Measurements from ENCODE around the gene TBRG4.
"Not testable (repeated sequence)": the region's sequence is repeated elsewhere in the genome, so short reads cannot be mapped to it uniquely, and the experiment has no call there.

Gene TBRG4

DNA sequence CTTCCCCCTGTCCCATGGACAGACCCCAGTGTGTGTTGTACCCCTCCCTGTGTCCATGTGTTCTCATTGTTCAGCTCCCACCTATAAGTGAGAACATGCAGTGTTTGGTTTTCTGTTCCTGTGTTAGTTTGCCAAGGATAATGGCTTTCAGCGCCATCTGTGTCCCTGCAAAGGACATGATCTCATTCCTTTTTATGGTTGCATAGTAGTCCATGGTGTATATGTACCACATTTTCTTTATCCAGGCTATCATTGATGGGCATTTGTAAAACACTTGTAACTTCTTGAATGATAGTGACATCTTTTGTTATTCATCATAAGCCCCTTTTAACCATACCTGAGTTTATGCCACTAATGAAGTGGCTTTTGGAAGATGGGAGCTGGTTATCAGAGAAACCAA, 2.8 kb upstream of the TBRG4 start:
- DNase-seq: not testable (repeated sequence)

DNA sequence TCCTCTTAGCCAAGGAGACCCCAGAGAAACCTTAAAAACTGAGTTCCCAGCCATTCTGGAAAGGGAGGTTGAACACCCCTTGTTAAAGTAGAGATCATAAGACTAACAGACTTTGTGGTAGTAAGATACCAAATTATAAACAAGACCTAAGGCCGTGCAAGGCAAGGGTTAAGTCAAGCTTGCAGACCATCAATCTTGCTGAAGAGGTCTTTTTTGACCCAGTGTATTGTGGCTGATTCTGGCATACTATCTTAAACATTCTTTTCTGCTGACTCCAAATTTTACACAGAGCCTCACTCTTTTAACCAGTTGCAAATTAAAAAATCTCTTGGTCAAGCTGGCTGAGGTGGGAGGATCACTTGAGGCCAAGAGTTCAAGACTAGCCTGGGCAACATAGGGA, 1.2 kb upstream of the TBRG4 start:
- DNase-seq: no peak

DNA sequence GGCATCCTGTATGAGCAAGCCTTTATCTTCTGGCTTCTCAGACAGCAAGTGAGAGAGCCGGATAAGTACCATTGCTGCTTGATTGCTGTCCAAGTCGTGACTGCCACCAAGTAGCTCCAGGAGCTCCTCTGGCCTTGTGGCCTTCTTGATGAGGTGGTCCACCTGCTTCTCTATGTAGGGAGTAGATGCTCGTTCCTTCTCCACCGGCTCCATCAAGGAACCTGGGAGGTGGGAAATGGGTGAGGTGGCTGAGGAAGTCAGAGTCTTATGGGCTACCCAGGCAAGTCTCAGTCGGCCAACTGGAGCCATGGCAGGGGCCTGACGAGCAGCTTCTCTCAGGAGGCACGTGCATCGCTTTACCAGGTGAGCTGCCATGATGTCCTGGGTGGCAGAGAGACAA, 2.6 kb downstream of the TBRG4 start:
- no peak for DNase-seq

DNA sequence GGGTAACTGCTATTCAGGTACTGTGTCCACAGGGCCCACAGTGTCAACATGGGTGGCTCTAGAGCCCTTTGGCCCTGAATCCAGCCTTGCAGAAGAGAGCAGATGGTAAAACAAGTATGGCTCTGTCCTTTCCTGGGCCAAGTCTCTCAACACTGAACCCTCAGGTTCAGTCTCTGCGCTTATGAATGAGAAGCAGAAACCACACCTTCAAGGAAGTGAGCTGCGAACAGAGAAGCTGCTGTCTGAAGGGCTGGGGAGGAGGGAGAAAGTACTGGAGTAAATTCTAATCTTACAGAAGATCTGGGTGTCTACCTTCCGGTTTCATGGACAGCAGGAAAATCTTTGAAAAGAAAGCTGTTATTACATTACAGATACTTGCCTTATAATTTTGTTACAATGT, 4.1 kb downstream of the TBRG4 start:
- DNase-seq: no peak

DNA sequence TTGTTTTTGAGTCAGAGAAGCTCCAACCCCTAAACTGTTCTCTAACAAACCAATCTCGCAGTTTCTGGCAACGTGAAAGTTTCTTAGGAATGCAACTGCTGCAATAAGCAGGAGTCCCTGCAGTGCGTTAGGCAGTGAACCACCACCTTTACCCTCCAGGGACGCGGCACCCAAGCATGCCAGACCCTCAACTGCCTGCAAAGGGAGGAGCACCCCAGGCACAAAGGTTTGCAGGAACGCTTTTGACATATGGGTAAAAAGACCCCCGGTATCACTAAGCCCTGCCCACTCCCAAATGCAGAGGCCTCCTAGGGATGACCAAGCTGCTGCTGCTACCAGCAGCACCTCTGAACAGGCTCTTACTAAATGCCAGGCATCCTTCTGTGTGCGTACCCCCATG, 4.7 kb downstream of the TBRG4 start:
- no peak for DNase-seq

DNA sequence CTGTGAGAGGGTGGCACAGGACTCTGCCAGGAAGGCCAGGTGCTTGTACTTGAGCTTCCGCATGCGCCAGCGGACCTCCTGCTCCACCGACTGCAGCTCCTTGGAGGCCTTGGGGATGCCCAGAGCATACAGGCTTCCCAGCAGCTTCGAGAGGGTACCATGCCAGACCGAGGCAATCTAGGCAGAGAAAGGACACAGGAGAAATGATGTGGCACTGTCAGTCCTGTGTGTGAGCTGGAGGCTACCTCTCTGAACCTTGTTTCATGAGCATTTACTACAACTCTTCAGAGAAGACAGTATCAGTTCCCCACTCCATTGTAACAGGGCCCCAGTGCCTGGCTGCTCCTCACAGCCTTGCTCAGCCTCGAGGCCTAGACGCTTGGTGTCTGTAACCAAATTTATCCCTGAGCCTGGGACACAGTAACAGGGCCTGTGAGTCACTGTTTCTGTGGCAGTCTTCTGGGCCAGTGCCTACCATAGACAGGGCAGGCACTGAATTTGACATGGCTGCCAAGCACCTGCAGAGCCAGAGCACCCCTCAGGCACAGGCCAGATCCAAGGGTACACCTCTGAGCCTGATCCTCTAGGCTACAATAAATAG, 5.8 kb downstream of the TBRG4 start:
- DNase-seq: no peak

DNA sequence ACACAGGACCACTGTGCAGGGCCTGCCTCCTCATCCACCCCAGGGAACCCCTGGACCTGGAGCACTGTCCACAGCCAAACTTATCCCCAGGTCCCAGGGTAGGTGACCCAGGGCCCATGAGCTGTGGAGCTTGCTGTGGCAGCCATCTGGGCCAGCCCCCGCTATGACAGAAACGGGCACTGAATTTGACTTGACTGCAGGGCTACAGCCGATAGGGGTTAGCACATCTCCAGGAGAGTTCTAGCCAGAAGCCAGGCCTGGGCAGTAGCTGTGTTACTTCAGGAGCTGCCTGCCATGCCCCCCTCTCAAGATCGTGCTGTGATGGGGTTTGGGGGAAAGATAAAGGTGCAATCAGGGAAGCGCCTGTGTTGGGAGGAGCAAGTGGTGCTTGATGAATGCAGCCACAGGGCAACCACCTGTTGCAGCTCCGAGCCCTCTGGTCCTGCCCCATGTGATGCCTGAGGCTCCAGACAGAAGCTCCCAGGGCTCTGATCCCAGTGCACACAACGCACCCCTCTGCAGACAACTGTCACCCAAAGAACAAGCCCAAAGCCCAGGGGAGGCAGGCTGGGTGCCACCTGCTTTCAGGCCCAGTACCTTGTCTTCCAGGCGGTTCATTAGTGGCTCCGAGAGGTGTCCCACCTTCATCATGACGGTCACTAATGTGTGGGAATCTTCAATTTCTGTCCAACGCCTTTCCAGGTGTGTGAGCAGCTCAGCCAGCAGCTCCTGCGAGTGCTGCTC, 6.5 kb downstream of the TBRG4 start:
- no peak for DNase-seq

DNA sequence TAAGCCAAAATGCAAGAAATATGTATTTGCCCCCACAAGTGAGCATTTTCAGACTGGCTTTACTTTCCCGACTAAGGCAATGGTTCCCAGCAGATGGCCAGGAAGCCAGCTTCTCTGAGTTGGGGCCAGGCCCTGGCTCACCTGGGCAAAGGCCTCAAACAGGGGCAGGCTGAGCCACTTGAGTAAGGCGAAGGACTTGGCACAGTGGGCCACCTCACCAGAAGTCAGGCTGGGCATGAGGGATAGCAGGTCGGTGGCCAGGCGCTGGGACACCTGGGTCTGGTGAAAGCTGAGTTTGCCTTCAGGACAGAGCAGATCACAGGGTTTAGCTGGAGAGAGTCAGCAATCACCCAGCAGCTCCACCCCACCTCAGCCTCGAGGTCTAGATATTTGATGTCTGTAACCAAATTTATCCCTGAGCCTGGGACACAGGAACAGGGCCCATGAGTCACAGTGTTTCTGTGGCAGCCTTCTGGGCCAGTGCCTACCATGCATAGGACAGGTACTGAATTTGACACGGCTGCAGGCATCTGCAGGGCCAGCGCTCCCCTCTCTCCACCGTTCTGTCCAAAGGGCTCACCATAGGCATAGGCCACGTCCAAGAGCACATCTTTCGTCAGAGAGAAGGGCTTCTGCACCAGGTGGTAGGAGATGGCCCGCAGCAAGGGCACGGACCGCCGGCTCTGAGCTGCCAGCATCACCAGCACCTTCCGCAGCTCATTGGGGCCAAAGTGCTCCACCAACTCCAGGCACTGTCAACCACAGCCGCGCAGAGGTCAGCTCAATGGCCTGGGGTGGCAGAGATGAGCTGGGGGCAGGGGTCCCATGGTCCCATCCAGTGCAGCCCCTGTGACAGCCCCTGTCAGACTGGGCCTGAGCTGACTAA, 7.3 kb downstream of the TBRG4 start:
- no peak for DNase-seq

DNA sequence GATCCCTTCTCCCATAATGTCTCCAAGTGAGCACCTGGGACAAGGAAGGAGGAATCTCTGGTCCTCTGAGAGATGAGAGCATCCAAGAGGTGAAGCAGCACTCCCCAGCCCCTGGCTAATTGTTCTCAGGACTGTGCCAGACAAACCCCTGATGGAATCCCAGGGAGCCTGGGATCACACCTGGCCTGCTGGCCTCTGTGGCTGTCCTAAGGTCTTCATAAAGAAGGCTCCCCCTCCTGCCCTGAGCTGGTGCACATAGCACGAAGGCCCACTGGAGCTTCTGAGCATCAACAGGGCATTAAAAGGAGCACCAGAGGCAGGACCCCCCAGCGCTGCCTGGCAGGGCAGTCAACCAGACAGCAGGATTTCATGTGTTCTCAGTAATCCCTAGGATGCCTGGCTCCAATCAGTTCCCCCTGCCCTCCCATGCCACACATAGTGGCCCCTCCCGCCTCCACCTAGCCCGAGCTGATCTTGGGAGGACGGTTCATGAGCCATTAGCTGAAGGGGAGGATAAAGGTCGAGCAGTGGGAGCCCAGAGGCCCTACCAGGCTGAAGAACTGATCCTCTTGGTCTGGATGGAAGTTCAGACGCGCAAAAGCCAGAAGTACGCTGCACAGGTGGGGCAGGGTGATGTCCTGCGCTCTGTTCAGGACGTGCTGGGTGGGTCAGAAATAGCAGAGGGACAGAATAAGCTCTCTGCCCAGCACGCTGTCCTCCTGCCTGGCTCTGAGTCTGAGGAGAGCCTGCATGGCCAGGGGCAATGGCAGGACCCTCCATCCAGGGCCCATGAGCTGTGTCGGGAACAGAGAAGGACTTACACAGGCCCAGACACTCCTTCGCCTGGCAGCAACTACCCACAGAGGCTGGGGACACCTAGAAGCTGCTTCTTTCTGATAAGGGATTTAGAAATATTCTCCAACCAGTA, 8.4 kb downstream of the TBRG4 start:
- no peak for DNase-seq

DNA sequence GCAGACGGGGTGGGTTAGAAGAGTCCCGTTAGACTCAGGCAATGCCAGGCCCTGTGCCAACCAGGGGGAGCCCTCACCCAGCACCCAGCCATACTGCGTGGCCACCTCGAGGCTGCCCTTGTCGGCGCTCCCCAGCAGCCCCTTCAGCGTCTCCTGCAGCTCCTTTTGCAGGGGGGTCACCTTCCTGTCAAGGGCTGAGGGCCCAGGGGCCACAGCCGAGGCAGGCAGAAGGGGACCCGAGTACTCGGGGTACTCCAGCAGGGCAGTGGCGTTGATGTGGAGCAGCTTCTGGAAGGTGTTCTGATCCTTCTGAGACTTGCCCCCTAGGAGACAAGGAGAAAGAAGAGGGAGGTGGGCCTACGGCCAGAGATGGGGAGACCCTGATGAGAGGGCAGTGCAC, 9.7 kb downstream of the TBRG4 start:
- DNase-seq: no peak

DNA sequence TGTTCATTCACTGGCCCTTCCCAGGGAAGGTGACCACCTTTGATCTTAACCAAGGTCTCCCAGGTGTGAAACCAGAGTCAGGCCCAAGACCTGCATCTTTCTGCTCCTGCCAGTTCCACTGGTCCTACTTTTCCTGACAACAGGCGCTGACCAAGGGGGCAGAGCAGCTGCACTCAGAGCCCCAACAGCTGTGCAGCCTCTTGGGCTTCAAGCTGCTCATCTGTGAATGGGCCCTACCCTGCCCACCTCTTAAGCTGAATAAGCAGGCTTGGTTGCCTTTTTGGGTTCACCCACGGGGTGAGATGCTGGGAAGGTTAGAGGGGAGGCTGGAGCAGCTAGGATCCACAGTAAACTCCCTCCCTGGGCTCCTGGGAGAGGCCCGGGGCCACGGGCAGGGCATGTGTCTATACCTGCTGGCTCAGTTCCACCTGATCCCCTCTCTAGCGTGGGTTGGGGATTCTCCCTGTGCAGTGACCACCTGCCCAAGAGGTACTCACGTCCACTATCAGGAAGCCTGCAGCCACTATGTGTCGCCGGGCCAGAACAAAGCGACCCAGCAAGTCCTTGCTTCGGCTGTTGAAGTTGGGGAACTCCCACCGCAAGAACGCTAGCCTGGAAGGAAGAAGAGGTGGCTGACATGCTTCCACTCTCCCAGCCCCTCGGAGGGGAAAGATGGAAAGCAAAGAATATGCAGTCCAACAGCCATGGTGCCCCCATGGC, 10.6 kb downstream of the TBRG4 start:
- no peak for DNase-seq

DNA sequence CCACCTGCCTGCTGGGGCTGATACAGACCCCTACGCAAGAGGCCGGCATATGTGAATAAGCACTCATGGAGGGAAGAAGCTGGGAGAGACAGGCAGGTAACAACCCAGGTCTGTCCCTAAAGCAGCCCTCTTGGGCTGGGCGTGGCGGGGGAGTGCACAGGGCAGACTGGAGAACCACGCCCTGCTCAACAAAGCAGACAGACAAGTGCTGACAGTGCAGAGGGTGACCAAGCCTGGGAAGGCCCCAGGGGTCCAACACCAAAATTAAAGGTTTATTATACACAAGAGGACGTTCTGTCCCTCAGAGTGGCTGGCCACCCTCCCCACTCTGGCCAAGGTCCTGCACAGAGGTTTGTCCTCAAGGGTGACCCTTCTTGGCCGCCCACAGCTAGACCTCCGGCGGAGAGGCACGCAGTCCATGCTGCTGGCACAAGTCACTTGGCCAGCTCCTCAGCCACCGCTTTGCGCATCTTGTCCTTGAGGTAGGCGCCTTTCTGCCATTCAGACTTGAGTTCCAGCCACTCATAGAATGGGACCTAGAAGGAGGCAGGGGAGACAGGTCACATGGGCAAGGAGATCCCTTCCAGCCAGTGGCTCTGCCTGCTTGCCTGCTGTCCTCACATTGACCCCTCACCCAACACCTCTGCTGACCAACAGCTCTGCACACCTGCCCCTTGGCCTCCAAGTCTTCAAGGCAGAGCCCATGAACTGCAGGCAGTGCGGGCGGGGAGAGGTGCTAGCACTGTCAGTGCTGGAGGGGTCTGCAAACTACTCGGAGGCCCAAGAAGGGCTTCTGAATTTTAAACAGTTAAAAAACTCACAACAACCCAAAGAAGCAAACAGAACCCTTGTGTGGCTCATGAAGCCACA, 11.4 kb downstream of the TBRG4 start:
- no peak for DNase-seq

DNA sequence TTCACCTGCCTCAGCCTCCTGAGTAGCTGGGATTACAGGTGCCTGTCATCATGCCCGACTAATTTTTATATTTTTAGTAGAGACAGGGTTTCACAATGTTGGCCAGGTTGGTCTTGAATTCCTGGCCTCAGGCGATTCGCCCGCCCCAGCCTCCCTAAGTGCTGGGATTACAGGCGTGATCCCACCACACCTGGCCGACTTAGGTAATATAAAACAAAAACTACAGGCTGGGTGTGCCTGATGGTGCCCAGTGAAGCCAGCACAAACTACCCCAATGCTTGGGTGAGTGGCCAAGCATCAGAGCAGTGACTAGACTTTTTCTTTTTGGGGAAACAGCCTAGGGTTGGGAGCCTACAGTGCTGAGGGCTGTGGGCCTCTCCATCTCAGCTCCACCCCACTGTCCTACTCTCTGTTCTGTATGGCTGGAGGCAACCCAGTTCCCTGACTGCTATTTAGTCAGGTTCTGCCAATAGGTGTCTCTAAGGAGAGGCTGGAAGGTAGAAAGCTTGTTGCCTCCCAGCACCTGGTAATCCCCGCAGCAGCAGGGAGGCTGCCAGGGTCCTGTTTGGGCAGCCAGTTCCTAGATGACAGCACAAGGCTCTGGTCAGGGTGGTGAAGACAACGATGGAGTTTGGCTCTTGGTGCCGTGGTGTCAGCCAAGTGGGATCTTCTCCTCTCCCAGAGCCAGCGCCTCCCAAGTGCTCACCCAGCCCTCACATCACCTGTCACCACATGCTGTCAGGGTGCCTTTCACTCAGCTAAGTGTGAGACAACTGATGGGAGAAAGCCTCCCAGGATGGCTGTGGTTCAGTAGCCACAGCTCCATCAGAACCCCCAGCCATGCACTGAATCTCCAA, 12.3 kb downstream of the TBRG4 start:
- DNase-seq: no peak

DNA sequence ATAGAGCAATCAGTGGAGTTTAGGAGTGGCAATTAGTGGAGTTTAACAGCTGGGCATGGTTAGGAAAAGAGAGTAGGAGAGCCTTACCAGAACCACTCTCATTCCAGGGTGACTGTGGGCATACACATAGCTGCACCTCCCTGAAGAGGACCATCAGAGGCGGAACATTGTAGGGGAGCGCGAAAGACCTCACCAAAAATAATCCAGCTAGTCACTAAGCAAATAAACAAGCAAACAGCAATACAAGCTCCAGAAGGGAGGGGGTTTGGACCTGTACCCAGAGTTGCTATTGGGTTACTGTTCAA, 18.6 kb downstream of the TBRG4 start:
- DNase-seq: no peak

DNA sequence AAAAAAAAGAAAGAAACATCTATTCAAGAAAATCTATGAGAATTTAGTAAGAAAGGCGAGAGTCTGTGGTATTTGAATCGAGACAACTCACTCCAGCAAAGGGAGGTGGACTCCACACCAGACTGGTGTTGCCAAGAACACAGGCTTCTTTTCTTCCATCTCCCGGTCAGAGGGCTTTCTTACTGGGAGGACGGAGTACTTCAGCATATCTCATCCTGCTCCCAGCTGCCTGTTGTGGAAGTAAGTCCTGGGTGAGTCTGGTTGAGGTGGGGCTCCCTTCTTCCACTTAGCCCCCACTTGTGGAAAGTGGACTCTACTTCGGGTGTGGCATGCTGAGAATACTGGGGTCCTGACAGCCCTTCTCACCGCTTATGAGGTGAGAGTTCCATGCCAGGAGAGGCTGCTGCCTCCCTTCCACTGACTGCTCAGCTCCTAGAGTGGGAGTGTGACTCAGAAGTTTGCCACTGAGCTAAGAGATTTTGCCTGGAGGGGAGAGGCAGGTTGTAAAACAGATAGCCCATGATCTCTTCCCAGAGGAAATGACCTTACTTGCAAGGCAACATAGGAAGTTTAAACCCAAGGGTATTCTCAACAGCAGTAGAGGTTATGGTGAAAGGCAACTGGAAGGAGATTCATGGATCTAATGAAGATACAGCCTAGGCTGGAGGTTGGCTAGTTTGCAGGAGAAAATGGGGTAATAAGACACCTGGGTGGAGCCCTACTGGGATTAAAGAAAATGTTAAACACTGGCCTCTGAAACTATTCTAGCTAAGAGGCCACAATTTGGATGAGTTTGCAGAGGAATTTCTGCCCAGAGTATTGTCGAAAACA, 19.2 kb downstream of the TBRG4 start:
- no peak for DNase-seq

DNA sequence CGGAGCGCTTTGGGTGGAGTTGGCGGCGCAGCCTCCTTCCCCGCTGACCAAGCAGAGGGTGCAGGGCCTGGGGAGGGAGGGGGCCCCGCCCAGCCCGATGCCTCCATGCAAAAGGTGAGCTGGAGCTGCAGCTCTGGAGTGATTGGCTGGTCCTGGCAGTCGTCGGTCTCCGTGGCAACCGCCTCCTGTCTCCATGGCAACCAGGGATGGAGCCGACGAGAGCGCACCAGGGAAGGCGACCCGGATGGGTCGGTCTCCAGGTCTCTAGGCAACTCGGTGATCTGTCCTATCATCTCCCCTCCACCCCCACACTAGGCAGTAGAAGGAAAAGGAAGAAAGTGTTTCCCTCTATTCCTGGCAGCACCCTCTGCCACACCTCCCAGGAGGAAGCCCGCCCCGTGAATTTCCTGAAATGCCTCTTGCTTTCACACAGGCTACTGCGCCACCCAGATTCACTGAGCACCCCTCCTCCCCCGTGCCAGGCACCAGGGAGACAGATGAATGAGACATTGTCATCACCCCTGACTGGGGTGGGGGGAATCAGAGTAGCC, 22.1 kb downstream of the TBRG4 start:
- DNase-seq: peak; percentile 30

DNA sequence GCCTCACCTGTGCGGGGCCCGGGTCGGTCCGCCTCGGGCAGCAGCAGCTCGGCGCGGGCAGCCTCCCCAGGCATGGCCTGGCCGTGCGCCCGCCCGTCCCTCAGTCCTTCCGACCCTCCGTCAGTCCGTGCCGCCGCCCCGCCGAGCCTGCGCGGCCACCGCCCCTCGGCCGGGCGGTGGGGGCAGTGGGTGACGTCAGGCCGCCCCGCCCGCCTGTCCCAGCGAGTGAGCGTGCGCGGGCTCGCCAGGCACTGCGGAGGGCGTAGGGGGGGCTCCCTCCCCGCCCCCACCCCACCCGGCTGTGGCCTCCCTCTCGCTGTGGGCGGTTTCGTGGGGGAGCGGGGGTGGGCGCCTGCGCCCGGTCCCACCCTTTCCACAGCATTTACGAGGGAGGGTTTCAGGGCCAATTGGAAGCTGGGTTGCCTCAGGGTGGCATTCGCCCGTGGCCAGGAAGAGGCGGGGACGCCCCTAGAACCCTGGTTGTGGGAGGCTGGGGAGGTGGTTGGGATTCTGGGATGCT, 22.6 kb downstream of the TBRG4 start, which contains the start of gene NACAD:
NACAD (minus strand) TSS at position 149 of the 520 bp plus-strand sequence; CDS start at position 74, 75 bp downstream.
- DNase-seq: peak; percentile 10

DNA sequence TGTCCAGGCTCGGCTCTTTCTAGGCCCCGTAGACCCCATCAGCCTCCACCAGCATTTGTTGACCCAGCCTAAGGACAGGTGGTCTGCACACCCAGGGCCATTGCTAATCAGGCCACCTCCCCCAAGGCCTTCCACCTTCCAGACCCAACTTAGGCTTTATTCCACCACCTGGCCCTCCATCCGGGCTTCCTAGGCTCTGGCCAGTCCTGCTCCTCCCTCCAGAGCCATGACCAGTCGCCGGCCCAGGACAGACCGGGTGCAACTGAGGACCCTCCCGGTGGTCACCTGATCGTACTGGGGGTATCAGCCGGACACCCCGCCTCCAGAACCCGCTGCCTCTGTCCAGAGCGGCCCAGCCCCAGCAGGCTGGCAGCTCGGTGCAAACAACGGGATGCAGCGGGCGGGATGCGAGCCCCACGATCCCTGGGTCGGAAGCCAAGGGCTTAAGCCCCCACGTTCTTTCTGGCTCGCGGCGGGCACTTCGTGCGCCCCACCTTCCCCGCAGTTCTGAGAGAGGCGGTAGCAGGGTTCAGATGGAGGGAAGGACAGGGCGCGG, 23.3 kb downstream of the TBRG4 start:
- DNase-seq: no peak

All from activated T-cell treated with anti-CD3 and anti-CD28 coated beads for 4 hours (primary cell).